ENCODE measurements around the gene SLCO4A1.

DNA sequence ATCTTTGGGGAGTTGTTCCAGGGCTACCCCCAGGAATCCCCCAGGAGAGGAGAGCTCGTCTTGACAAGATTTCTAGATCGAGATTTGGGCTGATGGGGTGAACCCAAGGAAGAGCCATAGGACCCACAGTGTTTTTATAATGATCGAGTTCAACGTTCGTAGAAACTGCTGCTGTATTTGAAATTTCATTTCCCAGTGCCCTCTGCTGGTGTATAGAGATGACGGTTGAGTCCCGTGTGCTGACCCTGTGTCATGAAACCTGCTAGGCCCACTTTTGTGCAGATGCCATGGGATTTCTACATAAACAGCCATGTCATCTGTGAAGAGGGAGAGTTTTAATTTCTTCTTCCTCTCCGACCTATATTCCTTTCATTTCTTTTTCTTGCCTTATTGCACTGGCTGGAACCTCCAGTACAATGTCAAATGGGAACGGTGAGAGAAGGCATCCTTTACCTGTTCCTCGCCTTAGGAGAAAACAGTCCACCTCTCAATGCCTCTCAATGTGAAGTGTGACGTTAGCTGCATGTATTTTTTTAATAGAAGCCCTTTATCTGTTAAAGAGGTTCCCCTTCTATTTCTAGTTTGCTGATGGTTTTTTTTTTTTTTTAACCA, 37.8 kb downstream of the SLCO4A1 start:
- TF ChIP-seq FOXP2 (optimal IDR thresholded peaks at IDR 0.05; ENCODE audit: borderline replicate concordance, extremely low read depth, extremely low read length, insufficient read depth) (no peak), TAF1 (IDR thresholded peaks at IDR 0.05; ENCODE audit: borderline replicate concordance, insufficient read depth, low read length) (no peak), POLR2AphosphoS5 (IDR thresholded peaks at IDR 0.05; ENCODE audit: low read depth, low read length) (no peak)
- TF ChIP-seq, protein P1, sequence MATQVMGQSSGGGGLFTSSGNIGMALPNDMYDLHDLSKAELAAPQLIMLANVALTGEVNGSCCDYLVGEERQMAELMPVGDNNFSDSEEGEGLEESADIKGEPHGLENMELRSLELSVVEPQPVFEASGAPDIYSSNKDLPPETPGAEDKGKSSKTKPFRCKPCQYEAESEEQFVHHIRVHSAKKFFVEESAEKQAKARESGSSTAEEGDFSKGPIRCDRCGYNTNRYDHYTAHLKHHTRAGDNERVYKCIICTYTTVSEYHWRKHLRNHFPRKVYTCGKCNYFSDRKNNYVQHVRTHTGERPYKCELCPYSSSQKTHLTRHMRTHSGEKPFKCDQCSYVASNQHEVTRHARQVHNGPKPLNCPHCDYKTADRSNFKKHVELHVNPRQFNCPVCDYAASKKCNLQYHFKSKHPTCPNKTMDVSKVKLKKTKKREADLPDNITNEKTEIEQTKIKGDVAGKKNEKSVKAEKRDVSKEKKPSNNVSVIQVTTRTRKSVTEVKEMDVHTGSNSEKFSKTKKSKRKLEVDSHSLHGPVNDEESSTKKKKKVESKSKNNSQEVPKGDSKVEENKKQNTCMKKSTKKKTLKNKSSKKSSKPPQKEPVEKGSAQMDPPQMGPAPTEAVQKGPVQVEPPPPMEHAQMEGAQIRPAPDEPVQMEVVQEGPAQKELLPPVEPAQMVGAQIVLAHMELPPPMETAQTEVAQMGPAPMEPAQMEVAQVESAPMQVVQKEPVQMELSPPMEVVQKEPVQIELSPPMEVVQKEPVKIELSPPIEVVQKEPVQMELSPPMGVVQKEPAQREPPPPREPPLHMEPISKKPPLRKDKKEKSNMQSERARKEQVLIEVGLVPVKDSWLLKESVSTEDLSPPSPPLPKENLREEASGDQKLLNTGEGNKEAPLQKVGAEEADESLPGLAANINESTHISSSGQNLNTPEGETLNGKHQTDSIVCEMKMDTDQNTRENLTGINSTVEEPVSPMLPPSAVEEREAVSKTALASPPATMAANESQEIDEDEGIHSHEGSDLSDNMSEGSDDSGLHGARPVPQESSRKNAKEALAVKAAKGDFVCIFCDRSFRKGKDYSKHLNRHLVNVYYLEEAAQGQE (IDR thresholded peaks at IDR 0.05; ENCODE audit: insufficient read depth in 1 of 2, low read depth in 2 of 2, low read length in 2 of 2), result no peak
